GM23248 (cell line): ENCODE data around the gene DMBT1. TPM values are rescaled to one million over a fixed set of nuclear protein-coding genes. Genes with fewer than 3 reads are reported as not detected.

Experiments used
- DNase-seq: peaks from one replicate; pipeline ENCODE4 v3.0.0-alpha.2; 2015
- H2AFZ ChIP-seq: fragments of 200-600 bp; sonication (generic); 2 replicates; pipeline ENCODE4 v1.6.1; 2016; ENCODE audit warnings: antibody characterized with exemption
- H3F3A ChIP-seq: fragments of 200-600 bp; sonication (generic); 2 replicates; pipeline ENCODE4 v1.6.1; 2016; ENCODE audit warnings: mild to moderate bottlenecking, antibody characterized with exemption, mixed run types; ENCODE audit not compliant: insufficient read depth
- H3K27ac ChIP-seq: fragments of 200-600 bp; sonication (generic); 2 replicates; pipeline ENCODE4 v1.5.1; 2016; ENCODE audit warnings: mild to moderate bottlenecking
- H3K27me3 ChIP-seq: fragments of 200-600 bp; sonication (generic); replicated peaks from 2 replicates; pipeline ENCODE4 v1.6.1; 2016; ENCODE audit warnings: mild to moderate bottlenecking; ENCODE audit not compliant: insufficient read depth
- H3K36me3 ChIP-seq: fragments of 200-600 bp; sonication (generic); 2 replicates; pipeline ENCODE4 v1.6.1; 2016; ENCODE audit warnings: low read depth, mild to moderate bottlenecking
- H3K4me1 ChIP-seq: fragments of 200-600 bp; sonication (generic); 2 replicates; pipeline ENCODE4 v1.6.1; 2016; ENCODE audit warnings: mild to moderate bottlenecking; ENCODE audit not compliant: insufficient read depth
- H3K4me2 ChIP-seq: fragments of 200-600 bp; sonication (generic); one replicate; pipeline ENCODE4 v1.6.1; 2016; ENCODE audit warnings: mild to moderate bottlenecking; ENCODE audit not compliant: unreplicated experiment
- H3K4me3 ChIP-seq: fragments of 200-600 bp; sonication (generic); 2 replicates; pipeline ENCODE4 v1.5.1; 2016; ENCODE audit warnings: mild to moderate bottlenecking
- H3K79me2 ChIP-seq: fragments of 200-600 bp; sonication (generic); 2 replicates; pipeline ENCODE4 v1.6.1; 2016; ENCODE audit warnings: mild to moderate bottlenecking; ENCODE audit not compliant: insufficient read depth
- H3K9ac ChIP-seq: fragments of 200-600 bp; sonication (generic); 2 replicates; pipeline ENCODE4 v1.6.1; 2016; ENCODE audit warnings: mild to moderate bottlenecking
- H3K9me2 ChIP-seq: fragments of 200-600 bp; sonication (generic); 2 replicates; pipeline ENCODE4 v1.6.1; 2016; ENCODE audit warnings: mixed run types, mild to moderate bottlenecking, moderate library complexity; ENCODE audit not compliant: insufficient read depth
- H3K9me3 ChIP-seq: fragments of 200-600 bp; sonication (generic); one replicate; pipeline ENCODE4 v1.6.1; 2017; ENCODE audit warnings: low read depth
- H4K20me1 ChIP-seq: fragments of 200-600 bp; sonication (generic); 2 replicates; pipeline ENCODE4 v1.6.0; 2016; ENCODE audit not compliant: insufficient read depth
- EZH2 ChIP-seq: fragments of 200-600 bp; sonication (generic); IDR thresholded peaks from 2 replicates; pipeline ENCODE4 v1.6.1; 2018; ENCODE audit warnings: antibody characterized with exemption, mild to moderate bottlenecking; ENCODE audit not compliant: insufficient read depth, poor library complexity, severe bottlenecking
- EZH2phosphoT487 ChIP-seq: fragments of 200-600 bp; sonication (generic); IDR thresholded peaks from 2 replicates; pipeline ENCODE4 v1.6.1; 2018; ENCODE audit warnings: antibody characterized with exemption, moderate library complexity, mild to moderate bottlenecking, low read depth; ENCODE audit not compliant: insufficient read depth
- WGBS, 2 experiments: methylation state at CpG; one replicate each; pipeline ENCODE4 v1.1.6; 2015 to 2017; ENCODE audit warnings: low lambda C conversion rate in 2 of 2, low coverage in 1 of 2; ENCODE audit errors: missing lambda C conversion rate in 2 of 2; 5-methylcytosine and 5-hydroxymethylcytosine counted together
- in situ Hi-C: fragments of 300-500 bp; cut with MboI; formaldehyde crosslinking; loops from 2 replicates; pipeline ENCODE4 v1.15.0; 2020
- polyA plus RNA-seq: library from polyadenylated mRNA; unstranded; fragments of >200 nt; fragmentation: Nextera tagmentation; extraction: Ambion mirVana; gene quantifications from 2 replicates; pipeline ENCODE4 v1.2.1, GENCODE V29; 2016
- total RNA-seq: library from RNA; depleted of rRNA; stranded (reverse); fragments of >200 nt; shearing (Covaris generic); gene quantifications from 2 replicates; pipeline ENCODE4 v1.2.3, GENCODE V29; 2014

DMBT1 gene
- total and polyA plus RNA-seq, 2 experiments from 2014 or later: not detected

DNA sequence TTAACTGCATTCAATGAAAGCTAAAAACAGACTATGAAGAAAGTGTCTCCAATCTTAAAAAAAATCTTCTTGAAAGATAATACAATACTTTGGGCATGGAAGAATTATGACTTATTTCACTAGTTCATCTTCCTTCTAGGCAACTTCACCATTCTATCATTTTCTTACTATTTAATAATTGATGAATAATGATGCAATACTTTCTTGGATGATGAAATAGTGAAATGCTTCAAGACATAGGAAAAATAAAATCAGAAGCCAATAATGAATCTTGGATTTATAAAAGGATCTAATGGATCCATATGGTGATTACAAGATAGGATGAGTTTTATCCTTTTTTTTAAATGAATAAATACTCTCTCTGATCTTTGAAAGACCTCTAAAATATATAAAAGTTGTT, 4.4 kb downstream of the DMBT1 start:
- H3K27ac ChIP-seq: no peak overlapping the region
- no peaks in the 10 kb centered on the region for H3K9me3 ChIP-seq
- H3K9me2 ChIP-seq: no peaks in the 10 kb centered on the region
- no peaks in the 10 kb centered on the region for H3K4me1 ChIP-seq
- in situ Hi-C loops: loop anchor here (10.0 kb wide), 2 partner anchors 120 to 270 kb away; no protein-coding TSS in a partner anchor
- H4K20me1 ChIP-seq: no peaks in the 10 kb centered on the region
- no peak overlapping the region for H3K4me3 ChIP-seq
- peaks cover 17% of the 10 kb centered on the region for H3K27me3 ChIP-seq
- no peak overlapping the region for H3K9ac ChIP-seq
- H3F3A ChIP-seq: no peaks in the 10 kb centered on the region
- H3K79me2 ChIP-seq: no peaks in the 10 kb centered on the region
- H3K36me3 ChIP-seq: no peaks in the 10 kb centered on the region
- no peak for DNase-seq
- no peak overlapping the region for H3K4me2 ChIP-seq
- TF ChIP-seq EZH2phosphoT487 (no peak), EZH2 (no peak)
- no peak overlapping the region for H2AFZ ChIP-seq

DNA sequence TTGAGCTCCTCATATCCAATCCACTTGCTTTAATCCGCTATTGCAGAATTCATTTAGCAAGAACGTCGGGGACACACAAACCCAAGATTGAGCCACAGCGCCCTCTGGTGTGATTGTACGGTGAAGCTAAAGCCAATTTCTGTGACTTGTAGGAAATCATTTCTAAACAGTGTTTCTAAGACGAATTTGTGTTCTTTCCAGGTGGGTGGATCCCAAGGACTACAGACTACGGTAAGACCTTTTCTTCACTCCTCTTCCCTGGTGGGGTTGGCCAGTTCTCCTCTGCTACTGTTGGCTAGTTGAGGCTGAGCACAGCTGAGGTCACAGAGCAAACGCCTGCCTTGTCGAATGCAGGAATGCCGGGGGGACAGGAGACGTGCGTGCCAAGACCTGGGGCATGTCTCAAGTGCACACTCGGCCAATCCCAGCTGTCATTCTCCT, 5.2 kb downstream of the DMBT1 start:
- H3K27ac ChIP-seq: no peak overlapping the region
- no peak overlapping the region for H3K9ac ChIP-seq
- no peaks in the 10 kb centered on the region for H3K36me3 ChIP-seq
- no peaks in the 10 kb centered on the region for H3K4me1 ChIP-seq
- 12% methylated on average over 13 of the region's 13 CpGs for WGBS, 2 experiments
- DNase-seq: peak; percentile 84
- no peak for TF ChIP-seq EZH2phosphoT487
- TF ChIP-seq EZH2: no peak
- no peaks in the 10 kb centered on the region for H3K9me3 ChIP-seq
- H3K79me2 ChIP-seq: no peaks in the 10 kb centered on the region
- peak overlapping the region; percentile 74 for H3K4me2 ChIP-seq
- H3K4me3 ChIP-seq: peak overlapping the region; percentile 63
- peaks cover 12% of the 10 kb centered on the region for H3K27me3 ChIP-seq
- no peaks in the 10 kb centered on the region for H3F3A ChIP-seq
- H2AFZ ChIP-seq: peak overlapping the region; percentile 85
- H4K20me1 ChIP-seq: no peaks in the 10 kb centered on the region
- in situ Hi-C loops: loop anchor here (10.0 kb wide), 2 partner anchors 121 to 271 kb away; no protein-coding TSS in a partner anchor
- H3K9me2 ChIP-seq: no peaks in the 10 kb centered on the region

DNA sequence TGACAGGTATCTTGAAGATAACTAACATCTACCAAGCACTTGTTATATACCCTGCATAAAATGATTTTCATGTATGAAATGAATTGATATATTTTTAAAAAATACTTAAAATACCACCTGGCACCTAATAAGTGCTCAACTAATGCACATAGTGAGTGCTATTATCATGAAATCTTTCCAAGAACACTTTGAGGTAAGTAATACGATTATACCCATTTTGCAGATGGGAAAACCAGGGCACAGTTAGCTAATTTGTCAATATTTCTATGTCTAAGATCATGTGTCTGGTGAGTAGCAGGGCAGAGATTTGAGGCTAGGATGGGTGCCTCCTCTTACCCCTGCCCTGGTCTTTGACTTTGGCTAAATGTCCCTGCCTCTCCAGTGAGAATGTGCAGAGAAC, 6.1 kb downstream of the DMBT1 start:
- in situ Hi-C loops: loop anchor here (10.0 kb wide), 2 partner anchors 122 to 272 kb away; no protein-coding TSS in a partner anchor
- peaks cover 10% of the 10 kb centered on the region; the same call in 1 of the 2 replicates for H3K27me3 ChIP-seq
- 33 to 69% methylated on average over 1 of the region's 1 CpG for WGBS, 2 experiments

DNA sequence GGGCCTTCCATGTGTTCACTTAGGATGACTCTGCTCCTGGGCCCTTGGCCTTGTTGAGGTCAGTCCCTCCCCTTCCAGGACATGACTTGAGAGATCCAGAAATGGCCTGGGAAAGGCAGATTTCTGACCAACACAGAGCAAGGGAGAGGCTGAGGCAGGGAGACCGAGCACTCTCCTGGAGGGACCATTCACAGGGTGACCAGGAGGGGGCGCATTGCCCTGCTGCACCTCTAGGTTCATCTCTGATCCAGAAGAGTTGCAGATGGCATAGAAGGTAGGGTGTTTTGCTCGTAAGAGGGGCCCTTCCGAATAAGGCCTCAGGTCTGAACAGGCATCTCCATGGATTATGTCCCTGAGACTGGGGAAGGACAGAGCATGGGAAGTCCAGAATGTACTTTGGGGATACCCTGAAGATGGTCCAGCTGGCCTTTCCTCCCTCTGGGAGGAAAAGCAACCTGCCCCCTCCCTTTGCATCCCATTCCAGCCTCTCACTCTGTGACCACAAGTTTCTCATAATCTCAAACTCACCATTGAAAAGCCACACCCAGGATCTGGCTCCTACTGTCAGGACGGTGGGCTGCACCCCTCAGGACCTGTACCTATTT, 6.6 kb downstream of the DMBT1 start:
- in situ Hi-C loops: loop anchor here (10.0 kb wide), 2 partner anchors 122 to 272 kb away; no protein-coding TSS in a partner anchor
- H3K9me2 ChIP-seq: no peaks in the 10 kb centered on the region

More for the DNA sequence above, 6.1 kb downstream of the DMBT1 start:
- no peak overlapping the region for H2AFZ ChIP-seq
- no peak overlapping the region for H3K4me3 ChIP-seq
- H3K79me2 ChIP-seq: no peaks in the 10 kb centered on the region
- no peaks in the 10 kb centered on the region for H3K4me1 ChIP-seq
- H3K9me3 ChIP-seq: no peaks in the 10 kb centered on the region
- no peak overlapping the region for H3K27ac ChIP-seq
- H3F3A ChIP-seq: no peaks in the 10 kb centered on the region
- H3K4me2 ChIP-seq: no peak overlapping the region
- no peaks in the 10 kb centered on the region for H4K20me1 ChIP-seq
- no peaks in the 10 kb centered on the region for H3K9me2 ChIP-seq
- H3K36me3 ChIP-seq: no peaks in the 10 kb centered on the region
- no peak for DNase-seq
- no peak for TF ChIP-seq EZH2
- TF ChIP-seq EZH2phosphoT487: no peak
- H3K9ac ChIP-seq: no peak overlapping the region

DNA sequence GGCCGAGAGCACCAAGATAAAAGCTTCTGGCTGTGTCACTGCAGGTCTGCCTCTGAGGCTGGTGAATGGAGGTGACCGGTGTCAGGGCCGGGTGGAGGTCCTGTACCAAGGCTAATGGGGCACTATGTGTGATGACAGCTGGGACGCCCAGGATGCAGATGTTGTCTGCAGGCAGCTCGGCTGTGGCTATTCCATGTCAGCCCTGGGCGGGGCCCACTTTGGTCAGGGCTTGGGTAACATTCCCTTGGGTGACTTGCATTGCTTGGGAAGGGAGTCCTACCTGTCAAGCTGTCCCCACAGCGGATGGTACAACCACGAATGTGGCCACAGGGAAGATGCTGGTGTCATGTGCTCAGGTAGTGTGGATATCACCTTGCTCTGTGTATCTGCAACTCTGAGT, 8.0 kb downstream of the DMBT1 start:
- H3K9ac ChIP-seq: no peak overlapping the region
- H3K36me3 ChIP-seq: no peaks in the 10 kb centered on the region
- H3K79me2 ChIP-seq: no peaks in the 10 kb centered on the region
- peaks cover 5% of the 10 kb centered on the region; the same call in 1 of the 2 replicates for H3K27me3 ChIP-seq
- no peak overlapping the region for H3K27ac ChIP-seq
- no peaks in the 10 kb centered on the region for H4K20me1 ChIP-seq
- in situ Hi-C loops: loop anchor here (10.0 kb wide), 2 partner anchors 124 to 274 kb away; no protein-coding TSS in a partner anchor
- H2AFZ ChIP-seq: no peak overlapping the region
- no peaks in the 10 kb centered on the region for H3K9me3 ChIP-seq
- H3K4me2 ChIP-seq: no peak overlapping the region
- no peak overlapping the region for H3K4me3 ChIP-seq
- WGBS, 2 experiments: 60 to 68% methylated on average over 8 of the region's 8 CpGs
- no peak for TF ChIP-seq EZH2phosphoT487
- no peak for TF ChIP-seq EZH2
- H3K4me1 ChIP-seq: no peaks in the 10 kb centered on the region
- no peak for DNase-seq
- H3F3A ChIP-seq: no peaks in the 10 kb centered on the region
- H3K9me2 ChIP-seq: no peaks in the 10 kb centered on the region

More for the DNA sequence above, 6.6 kb downstream of the DMBT1 start:
- TF ChIP-seq EZH2: no peak
- no peak for TF ChIP-seq EZH2phosphoT487
- H4K20me1 ChIP-seq: no peaks in the 10 kb centered on the region
- peaks cover 5% of the 10 kb centered on the region; the same call in 1 of the 2 replicates for H3K27me3 ChIP-seq
- no peaks in the 10 kb centered on the region for H3K9me3 ChIP-seq
- no peaks in the 10 kb centered on the region for H3F3A ChIP-seq
- no peaks in the 10 kb centered on the region for H3K4me1 ChIP-seq
- H3K9ac ChIP-seq: no peak overlapping the region
- no peak overlapping the region for H2AFZ ChIP-seq
- H3K36me3 ChIP-seq: no peaks in the 10 kb centered on the region
- no peaks in the 10 kb centered on the region for H3K79me2 ChIP-seq
- no peak overlapping the region for H3K27ac ChIP-seq
- no peak overlapping the region for H3K4me2 ChIP-seq
- WGBS, 2 experiments: 33 to 38% methylated on average over 5 of the region's 5 CpGs
- peak; percentile 42 for DNase-seq
- H3K4me3 ChIP-seq: no peak overlapping the region
